ENCODE results near the gene SLC12A8. TPM values are rescaled to one million over a fixed set of nuclear protein-coding genes. Genes with fewer than 3 reads are reported as not detected.

SLC12A8 gene
- total and polyA plus RNA-seq, 2 experiments from 2014 or later: 6.9 to 15.9 TPM

DNA sequence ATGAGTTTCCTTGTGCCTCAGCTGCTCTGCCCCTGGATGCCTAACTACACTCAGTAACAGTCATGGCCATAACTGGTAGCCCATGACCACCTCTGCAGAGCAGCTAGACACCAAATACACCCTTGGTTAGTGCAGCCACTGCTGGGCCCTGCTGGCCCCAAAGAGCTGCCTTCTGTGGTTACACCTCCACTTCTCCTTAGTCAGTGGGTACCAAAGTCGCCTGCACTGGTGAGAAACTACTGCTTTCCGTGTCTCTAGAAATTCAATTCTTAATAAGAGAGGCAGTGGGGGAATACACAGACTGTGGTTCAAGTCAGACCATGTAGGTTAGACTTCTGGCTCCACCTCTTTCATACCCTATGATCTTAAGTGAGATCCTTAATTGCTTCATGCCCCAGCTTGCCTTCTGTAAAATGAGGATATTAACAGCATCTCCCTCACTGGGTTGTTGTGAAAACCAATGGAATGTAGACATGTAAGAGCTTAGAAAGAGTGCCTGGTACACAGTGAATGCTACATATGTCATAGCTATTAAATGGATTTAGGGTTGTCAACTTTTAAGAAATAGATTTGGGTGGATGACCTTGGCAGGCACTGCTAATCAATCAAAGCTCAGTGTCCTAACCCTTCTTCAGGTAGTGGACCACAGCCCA is 174.9 kb downstream of the SLC12A8 start (continued):
- TF ChIP-seq, protein P1, sequence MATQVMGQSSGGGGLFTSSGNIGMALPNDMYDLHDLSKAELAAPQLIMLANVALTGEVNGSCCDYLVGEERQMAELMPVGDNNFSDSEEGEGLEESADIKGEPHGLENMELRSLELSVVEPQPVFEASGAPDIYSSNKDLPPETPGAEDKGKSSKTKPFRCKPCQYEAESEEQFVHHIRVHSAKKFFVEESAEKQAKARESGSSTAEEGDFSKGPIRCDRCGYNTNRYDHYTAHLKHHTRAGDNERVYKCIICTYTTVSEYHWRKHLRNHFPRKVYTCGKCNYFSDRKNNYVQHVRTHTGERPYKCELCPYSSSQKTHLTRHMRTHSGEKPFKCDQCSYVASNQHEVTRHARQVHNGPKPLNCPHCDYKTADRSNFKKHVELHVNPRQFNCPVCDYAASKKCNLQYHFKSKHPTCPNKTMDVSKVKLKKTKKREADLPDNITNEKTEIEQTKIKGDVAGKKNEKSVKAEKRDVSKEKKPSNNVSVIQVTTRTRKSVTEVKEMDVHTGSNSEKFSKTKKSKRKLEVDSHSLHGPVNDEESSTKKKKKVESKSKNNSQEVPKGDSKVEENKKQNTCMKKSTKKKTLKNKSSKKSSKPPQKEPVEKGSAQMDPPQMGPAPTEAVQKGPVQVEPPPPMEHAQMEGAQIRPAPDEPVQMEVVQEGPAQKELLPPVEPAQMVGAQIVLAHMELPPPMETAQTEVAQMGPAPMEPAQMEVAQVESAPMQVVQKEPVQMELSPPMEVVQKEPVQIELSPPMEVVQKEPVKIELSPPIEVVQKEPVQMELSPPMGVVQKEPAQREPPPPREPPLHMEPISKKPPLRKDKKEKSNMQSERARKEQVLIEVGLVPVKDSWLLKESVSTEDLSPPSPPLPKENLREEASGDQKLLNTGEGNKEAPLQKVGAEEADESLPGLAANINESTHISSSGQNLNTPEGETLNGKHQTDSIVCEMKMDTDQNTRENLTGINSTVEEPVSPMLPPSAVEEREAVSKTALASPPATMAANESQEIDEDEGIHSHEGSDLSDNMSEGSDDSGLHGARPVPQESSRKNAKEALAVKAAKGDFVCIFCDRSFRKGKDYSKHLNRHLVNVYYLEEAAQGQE (IDR thresholded peaks at IDR 0.05; ENCODE audit: unreplicated experiment): no peak

- Histone ChIP-seq H3F3A (replicated peaks; ENCODE audit: low read depth) (no peaks in the 10 kb centered on the region), H3K4me3 (no peak overlapping the region), H3K9me2 (ENCODE audit: insufficient read depth) (no peaks in the 10 kb centered on the region), H2AFZ (no peak overlapping the region), H3K27me3 (ENCODE audit: insufficient read depth) (no peaks in the 10 kb centered on the region), H3K27ac (ENCODE audit: low read depth) (no peak overlapping the region), H4K20me1 (replicated peaks; ENCODE audit: insufficient read depth) (no peaks in the 10 kb centered on the region), H3K4me2 (no peak overlapping the region), H3K36me3 (ENCODE audit: insufficient read depth) (no peaks in the 10 kb centered on the region), H3K79me2 (replicated peaks; ENCODE audit: insufficient read depth) (no peaks in the 10 kb centered on the region), H3K4me1 (ENCODE audit: insufficient read depth) (peaks cover 17% of the 10 kb centered on the region)
- DNase-seq (ENCODE audit: low spot score) (no peak), ATAC-seq (no peak)
- Mint-ChIP-seq H3K4me3 (no peak overlapping the region), H3K27ac (no peak overlapping the region), H3K9me3 (peaks cover 11% of the 10 kb centered on the region), H3K36me3 (ENCODE audit: low read depth) (peaks cover 8% of the 10 kb centered on the region; the same call in 2 of the 3 replicates), H3K27me3 (ENCODE audit: insufficient read depth, low read depth, poor library complexity) (no peaks in the 10 kb centered on the region), H3K4me1 (peaks cover 24% of the 10 kb centered on the region)
- no peak for TF ChIP-seq CTCF (conservative IDR thresholded peaks at IDR 0.05; ENCODE audit: low read depth in 2 of 2)
- no peak for TF ChIP-seq NANOG (IDR thresholded peaks at IDR 0.05; ENCODE audit: borderline replicate concordance)
- TF ChIP-seq EZH2 (IDR thresholded peaks at IDR 0.05; ENCODE audit: low read depth, unreplicated experiment): no peak
- no peak for TF ChIP-seq STAT1 (IDR thresholded peaks at IDR 0.05; ENCODE audit: unreplicated experiment)
- TF ChIP-seq, protein P1 (IDR thresholded peaks at IDR 0.05; ENCODE audit: unreplicated experiment): no peak
- TF ChIP-seq POLR2AphosphoS5 (IDR thresholded peaks at IDR 0.05; ENCODE audit: low read depth): no peak
- no peak for TF ChIP-seq JUNB (IDR thresholded peaks at IDR 0.05; ENCODE audit: unreplicated experiment)
- no peak for TF ChIP-seq ZNF462 (CRISPR knock-in tag; IDR thresholded peaks at IDR 0.05)
- no peak for TF ChIP-seq ZNF114 (CRISPR knock-in tag; IDR thresholded peaks at IDR 0.05)
Measured at GRCh38 chr3:125035217-125035616, 177.3 kb downstream of the SLC12A8 start.
